GM12878 (cell line): Measurements from ENCODE around the gene C11orf42. TPM values are rescaled to one million over a fixed set of nuclear protein-coding genes. Genes with fewer than 3 reads are reported as not detected.

Source experiments
- ATAC-seq: fragments of 200-7000 bp; cut with Tn5 transposase; 3 replicates; pipeline ENCODE4 v1.9.1; 2020; ENCODE audit warnings: mild to moderate bottlenecking, moderate library complexity
- BruUV-seq: library from RNA; stranded (reverse); fragments of 400-500 nt; replicated peaks from 2 replicates; lab custom pipeline; 2021; lab: Mats Ljungman, UMichigan
- CTCF ChIA-PET: fragments of 300-600 bp; sonication (Branson Sonifier 250); formaldehyde crosslinking; extraction: SDS; loops from one replicate; lab custom pipeline; 2021; ENCODE audit warnings: inconsistent platforms; lab: Yijun Ruan, JAX
- POLR2A ChIA-PET: fragments of 350-600 bp; formaldehyde crosslinking; extraction: SDS; loops from one replicate; lab custom pipeline; 2021; ENCODE audit warnings: inconsistent platforms; lab: Charles Lee
- RAD21 ChIA-PET: fragments of 300-600 bp; sonication (Branson Sonifier 250); formaldehyde crosslinking; loops from one replicate; lab custom pipeline; 2023; ENCODE audit warnings: antibody characterized with exemption; ENCODE audit not compliant: unreplicated experiment; lab: Charles Lee
- SMC1A ChIA-PET: fragments of 300-600 bp; sonication (Branson Sonifier 250); formaldehyde crosslinking; loops from one replicate; lab custom pipeline; 2023; ENCODE audit not compliant: unreplicated experiment, uncharacterized antibody; lab: Charles Lee
- DNase-seq: peaks from one replicate; pipeline ENCODE4 v3.0.0-alpha.2; 2011; ENCODE audit warnings: low read depth, low spot score
- FAIRE-seq: peaks from 3 replicates; lab custom pipeline; 2011; peaks lifted over from hg19 to GRCh38; lab: Jason Lieb, UNC
- H2AFZ ChIP-seq: 2 replicates; pipeline ENCODE4 v1.6.0; 2011; ENCODE audit warnings: low read depth, low read length, control low read depth; ENCODE audit not compliant: control insufficient read depth
- H3K27ac ChIP-seq: 2 replicates; pipeline ENCODE4 v1.5.1; 2011; ENCODE audit warnings: control low read depth; ENCODE audit not compliant: control insufficient read depth, insufficient read depth
- H3K27me3 ChIP-seq, 2 experiments: replicated peaks in 1 of 2; 2 replicates each; pipeline versions ENCODE4 v1.6.0 to v1.6.1; 2011; ENCODE audit warnings: low read length in 1 of 2; ENCODE audit not compliant: control insufficient read depth in 2 of 2, insufficient read depth in 2 of 2
- H3K36me3 ChIP-seq, 2 experiments: 2 replicates each; pipeline ENCODE4 v1.5.1; 2011; ENCODE audit warnings: low read length in 1 of 2; ENCODE audit not compliant: control insufficient read depth in 2 of 2, insufficient read depth in 2 of 2
- H3K4me1 ChIP-seq: 2 replicates; pipeline ENCODE4 v1.6.1; 2011; ENCODE audit warnings: mild to moderate bottlenecking, low read length, moderate library complexity, mixed read lengths; ENCODE audit not compliant: control insufficient read depth, insufficient read depth
- H3K4me2 ChIP-seq: 2 replicates; pipeline ENCODE4 v1.6.0; 2011; ENCODE audit warnings: control low read depth; ENCODE audit not compliant: control insufficient read depth, insufficient read depth
- H3K4me3 ChIP-seq: fragments of 200-600 bp; sonication (generic); 2 replicates; pipeline ENCODE4 v1.5.1; 2016
- H3K79me2 ChIP-seq: 2 replicates; pipeline ENCODE4 v1.6.0; 2011; ENCODE audit warnings: low read length; ENCODE audit not compliant: control insufficient read depth, insufficient read depth
- H3K9ac ChIP-seq: 2 replicates; pipeline ENCODE4 v1.8.0; 2011; ENCODE audit warnings: low read length, control low read depth, mixed read lengths; ENCODE audit not compliant: control insufficient read depth, insufficient read depth
- H3K9me3 ChIP-seq: replicated peaks from 3 replicates; pipeline ENCODE4 v1.5.1; 2011; ENCODE audit warnings: mild to moderate bottlenecking, low read length; ENCODE audit not compliant: control insufficient read depth, insufficient read depth
- H4K20me1 ChIP-seq: 2 replicates; pipeline ENCODE4 v1.6.0; 2011; ENCODE audit not compliant: control insufficient read depth, insufficient read depth
- GATAD2B ChIP-seq: fragments of 450-650 bp; conservative IDR thresholded peaks from 2 replicates; pipeline ENCODE4 v1.6.1; 2017; ENCODE audit warnings: low read depth, mild to moderate bottlenecking, moderate library complexity
- HCFC1 ChIP-seq: fragments of 150-350 bp; IDR thresholded peaks from 2 replicates; pipeline ENCODE4 v1.6.1; 2014; ENCODE audit warnings: low read length
- HDAC2 ChIP-seq: fragments of 200-600 bp; sonication (generic); IDR thresholded peaks from 2 replicates; pipeline ENCODE4 v1.6.1; 2017
- SMARCA5 ChIP-seq: fragments of 450-650 bp; IDR thresholded peaks from 2 replicates; pipeline ENCODE4 v1.6.1; 2017; ENCODE audit warnings: mild to moderate bottlenecking
- YBX1 ChIP-seq: fragments of 450-650 bp; IDR thresholded peaks from 2 replicates; pipeline ENCODE4 v1.6.1; 2016; ENCODE audit warnings: antibody characterized with exemption
- YY1 ChIP-seq: IDR thresholded peaks from 2 replicates; pipeline ENCODE4 v1.6.1; 2011; ENCODE audit warnings: low read depth, mild to moderate bottlenecking, low read length
- WGBS: methylation state at CpG from one replicate; pipeline ENCODE4 v1.1.6; 2016; ENCODE audit warnings: low lambda C conversion rate; ENCODE audit not compliant: insufficient replicate concordance, insufficient coverage; ENCODE audit errors: missing lambda C conversion rate; 5-methylcytosine and 5-hydroxymethylcytosine counted together
- in situ Hi-C: fragments of 300-500 bp; cut with MboI; formaldehyde crosslinking; loops from 9 replicates; pipeline ENCODE4 v1.14.3; 2018; ENCODE audit warnings: mixed read lengths
- intact Hi-C: fragments of 100-400 bp; cut with micrococcal nuclease; formaldehyde crosslinking; loops from one replicate; pipeline ENCODE4 v1.14.2; 2022; ENCODE audit not compliant: unreplicated experiment
- polyA plus RNA-seq, 11 experiments: library from polyadenylated mRNA; depleted of rRNA in 4 of 11; unstranded in 6 of 11; stranded (reverse) in 5 of 11; fragments of >200 nt; fragmentation: Nextera tagmentation in 4 of 11; fragmentation: Illumina TruSeq in 1 of 11; extraction: Ambion mirVana in 4 of 11; extraction: Trizol in 1 of 11; gene quantifications; 1 replicate in 1 of 11; 2 replicates in 10 of 11; pipeline versions ENCODE4 v1.2.1 to v1.2.3, GENCODE V29; 2011 to 2016; ENCODE audit warnings: inconsistent platforms in 2 of 11, missing spikeins in 2 of 11, low read depth in 1 of 11
- total RNA-seq, 4 experiments: library from RNA; depleted of rRNA in 3 of 4; stranded (reverse); fragments of >200 nt in 3 of 4; fragmentation: Illumina TruSeq in 1 of 4; extraction: Trizol in 1 of 4; gene quantifications; 2 replicates each; pipeline versions ENCODE4 v1.2.1 to v1.2.3, GENCODE V29; 2013 to 2021
- TF ChIP-seq, protein P1 (sequence below): IDR thresholded peaks from 2 replicates; pipeline ENCODE4 v1.6.1; 2011; ENCODE audit warnings: mild to moderate bottlenecking, low read depth, low read length, moderate library complexity; ENCODE audit not compliant: insufficient replicate concordance
- TF ChIP-seq, protein P2 (sequence below): fragments of 150-350 bp; IDR thresholded peaks from 2 replicates; pipeline ENCODE4 v1.6.1; 2016; ENCODE audit warnings: low read depth, low read length
- TF ChIP-seq, protein P3 (sequence below): fragments of 450-650 bp; IDR thresholded peaks from 2 replicates; pipeline ENCODE4 v1.6.1; 2014; ENCODE audit warnings: mild to moderate bottlenecking
- TF ChIP-seq, protein P4 (sequence below): IDR thresholded peaks from 2 replicates; pipeline ENCODE4 v1.6.1; 2012; ENCODE audit warnings: mild to moderate bottlenecking, low read depth, low read length

C11orf42 gene
- total and polyA plus RNA-seq, 10 of the 15 experiments (the other 5 are each of a cell fraction or from before 2014, with no cell fraction given), result 0.19 TPM; not detected in 9

DNA sequence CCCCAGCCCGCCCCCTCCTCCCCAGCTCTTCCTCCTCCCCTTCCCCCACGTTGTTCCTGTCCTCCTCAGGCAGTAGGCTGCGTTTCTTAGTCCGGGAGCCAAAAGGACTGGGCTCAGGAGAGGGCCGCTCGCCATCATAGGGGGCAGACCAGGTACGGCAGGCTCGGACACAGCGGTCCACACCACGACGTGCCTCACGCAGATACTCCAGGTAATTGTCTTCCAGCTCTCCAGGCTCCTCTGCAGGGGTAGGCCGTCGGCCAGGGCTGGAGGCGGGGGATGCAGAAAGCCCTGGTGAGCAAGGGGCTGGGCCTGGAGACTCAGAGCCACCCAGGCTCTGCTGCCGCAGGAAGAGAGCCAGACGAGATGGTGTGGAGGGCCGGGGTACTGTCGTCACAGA is 12.4 kb downstream of the C11orf42 start (continued):
- TF ChIP-seq, protein P1, sequence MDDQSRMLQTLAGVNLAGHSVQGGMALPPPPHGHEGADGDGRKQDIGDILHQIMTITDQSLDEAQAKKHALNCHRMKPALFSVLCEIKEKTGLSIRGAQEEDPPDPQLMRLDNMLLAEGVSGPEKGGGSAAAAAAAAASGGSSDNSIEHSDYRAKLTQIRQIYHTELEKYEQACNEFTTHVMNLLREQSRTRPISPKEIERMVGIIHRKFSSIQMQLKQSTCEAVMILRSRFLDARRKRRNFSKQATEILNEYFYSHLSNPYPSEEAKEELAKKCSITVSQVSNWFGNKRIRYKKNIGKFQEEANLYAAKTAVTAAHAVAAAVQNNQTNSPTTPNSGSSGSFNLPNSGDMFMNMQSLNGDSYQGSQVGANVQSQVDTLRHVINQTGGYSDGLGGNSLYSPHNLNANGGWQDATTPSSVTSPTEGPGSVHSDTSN, result no peak
- no peak for TF ChIP-seq HDAC2
- TF ChIP-seq, protein P2, sequence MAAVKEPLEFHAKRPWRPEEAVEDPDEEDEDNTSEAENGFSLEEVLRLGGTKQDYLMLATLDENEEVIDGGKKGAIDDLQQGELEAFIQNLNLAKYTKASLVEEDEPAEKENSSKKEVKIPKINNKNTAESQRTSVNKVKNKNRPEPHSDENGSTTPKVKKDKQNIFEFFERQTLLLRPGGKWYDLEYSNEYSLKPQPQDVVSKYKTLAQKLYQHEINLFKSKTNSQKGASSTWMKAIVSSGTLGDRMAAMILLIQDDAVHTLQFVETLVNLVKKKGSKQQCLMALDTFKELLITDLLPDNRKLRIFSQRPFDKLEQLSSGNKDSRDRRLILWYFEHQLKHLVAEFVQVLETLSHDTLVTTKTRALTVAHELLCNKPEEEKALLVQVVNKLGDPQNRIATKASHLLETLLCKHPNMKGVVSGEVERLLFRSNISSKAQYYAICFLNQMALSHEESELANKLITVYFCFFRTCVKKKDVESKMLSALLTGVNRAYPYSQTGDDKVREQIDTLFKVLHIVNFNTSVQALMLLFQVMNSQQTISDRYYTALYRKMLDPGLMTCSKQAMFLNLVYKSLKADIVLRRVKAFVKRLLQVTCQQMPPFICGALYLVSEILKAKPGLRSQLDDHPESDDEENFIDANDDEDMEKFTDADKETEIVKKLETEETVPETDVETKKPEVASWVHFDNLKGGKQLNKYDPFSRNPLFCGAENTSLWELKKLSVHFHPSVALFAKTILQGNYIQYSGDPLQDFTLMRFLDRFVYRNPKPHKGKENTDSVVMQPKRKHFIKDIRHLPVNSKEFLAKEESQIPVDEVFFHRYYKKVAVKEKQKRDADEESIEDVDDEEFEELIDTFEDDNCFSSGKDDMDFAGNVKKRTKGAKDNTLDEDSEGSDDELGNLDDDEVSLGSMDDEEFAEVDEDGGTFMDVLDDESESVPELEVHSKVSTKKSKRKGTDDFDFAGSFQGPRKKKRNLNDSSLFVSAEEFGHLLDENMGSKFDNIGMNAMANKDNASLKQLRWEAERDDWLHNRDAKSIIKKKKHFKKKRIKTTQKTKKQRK, result no peak

DNA sequence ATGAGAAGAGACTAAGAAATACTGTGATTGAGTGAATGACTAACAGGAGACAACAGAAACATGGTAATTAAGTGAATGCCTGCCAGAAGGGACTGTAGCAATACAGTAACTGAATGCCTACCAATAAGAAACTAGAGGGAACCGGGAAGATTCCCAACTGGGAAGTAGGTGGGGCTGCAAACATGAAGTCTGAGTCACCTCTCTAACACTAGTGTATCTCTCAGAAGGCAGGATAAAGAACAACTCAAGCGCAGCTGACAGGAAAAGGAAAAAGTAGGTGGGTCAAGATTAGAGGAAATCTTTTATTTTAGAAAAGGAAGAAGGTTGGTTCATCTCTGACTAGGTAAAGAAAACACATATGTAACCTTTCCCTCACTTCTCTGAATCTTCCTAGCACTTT is 14.0 kb downstream of the C11orf42 start:
- RAD21 ChIA-PET, result no interaction called here
- SMC1A ChIA-PET, result no interaction called here
- H3K4me3 ChIP-seq, result no peak overlapping the region
- in situ Hi-C loops, result no loop called here
- CTCF ChIA-PET, result interaction anchor here (0.8 kb wide), 1 partner anchor 32 kb away, joined by 3 read pairs; no protein-coding TSS in a partner anchor
- POLR2A ChIA-PET, result no interaction called here
- intact Hi-C loops, result no loop called here
- no peak for TF ChIP-seq YY1
- no peak for TF ChIP-seq GATAD2B
- TF ChIP-seq, protein P3, sequence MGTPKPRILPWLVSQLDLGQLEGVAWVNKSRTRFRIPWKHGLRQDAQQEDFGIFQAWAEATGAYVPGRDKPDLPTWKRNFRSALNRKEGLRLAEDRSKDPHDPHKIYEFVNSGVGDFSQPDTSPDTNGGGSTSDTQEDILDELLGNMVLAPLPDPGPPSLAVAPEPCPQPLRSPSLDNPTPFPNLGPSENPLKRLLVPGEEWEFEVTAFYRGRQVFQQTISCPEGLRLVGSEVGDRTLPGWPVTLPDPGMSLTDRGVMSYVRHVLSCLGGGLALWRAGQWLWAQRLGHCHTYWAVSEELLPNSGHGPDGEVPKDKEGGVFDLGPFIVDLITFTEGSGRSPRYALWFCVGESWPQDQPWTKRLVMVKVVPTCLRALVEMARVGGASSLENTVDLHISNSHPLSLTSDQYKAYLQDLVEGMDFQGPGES, result no peak
- TF ChIP-seq SMARCA5, result no peak
- TF ChIP-seq YBX1, result no peak
- no peak for TF ChIP-seq HCFC1
- TF ChIP-seq, protein P4, sequence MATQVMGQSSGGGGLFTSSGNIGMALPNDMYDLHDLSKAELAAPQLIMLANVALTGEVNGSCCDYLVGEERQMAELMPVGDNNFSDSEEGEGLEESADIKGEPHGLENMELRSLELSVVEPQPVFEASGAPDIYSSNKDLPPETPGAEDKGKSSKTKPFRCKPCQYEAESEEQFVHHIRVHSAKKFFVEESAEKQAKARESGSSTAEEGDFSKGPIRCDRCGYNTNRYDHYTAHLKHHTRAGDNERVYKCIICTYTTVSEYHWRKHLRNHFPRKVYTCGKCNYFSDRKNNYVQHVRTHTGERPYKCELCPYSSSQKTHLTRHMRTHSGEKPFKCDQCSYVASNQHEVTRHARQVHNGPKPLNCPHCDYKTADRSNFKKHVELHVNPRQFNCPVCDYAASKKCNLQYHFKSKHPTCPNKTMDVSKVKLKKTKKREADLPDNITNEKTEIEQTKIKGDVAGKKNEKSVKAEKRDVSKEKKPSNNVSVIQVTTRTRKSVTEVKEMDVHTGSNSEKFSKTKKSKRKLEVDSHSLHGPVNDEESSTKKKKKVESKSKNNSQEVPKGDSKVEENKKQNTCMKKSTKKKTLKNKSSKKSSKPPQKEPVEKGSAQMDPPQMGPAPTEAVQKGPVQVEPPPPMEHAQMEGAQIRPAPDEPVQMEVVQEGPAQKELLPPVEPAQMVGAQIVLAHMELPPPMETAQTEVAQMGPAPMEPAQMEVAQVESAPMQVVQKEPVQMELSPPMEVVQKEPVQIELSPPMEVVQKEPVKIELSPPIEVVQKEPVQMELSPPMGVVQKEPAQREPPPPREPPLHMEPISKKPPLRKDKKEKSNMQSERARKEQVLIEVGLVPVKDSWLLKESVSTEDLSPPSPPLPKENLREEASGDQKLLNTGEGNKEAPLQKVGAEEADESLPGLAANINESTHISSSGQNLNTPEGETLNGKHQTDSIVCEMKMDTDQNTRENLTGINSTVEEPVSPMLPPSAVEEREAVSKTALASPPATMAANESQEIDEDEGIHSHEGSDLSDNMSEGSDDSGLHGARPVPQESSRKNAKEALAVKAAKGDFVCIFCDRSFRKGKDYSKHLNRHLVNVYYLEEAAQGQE, result no peak
- TF ChIP-seq, all 136 proteins: peak for 0
- H3K79me2 ChIP-seq, result no peaks in the 10 kb centered on the region
- FAIRE-seq, result no peak
- no peaks in the 10 kb centered on the region for H3K4me1 ChIP-seq
- peaks cover 24 to 29% of the 10 kb centered on the region in 2 experiments for H3K36me3 ChIP-seq
- H2AFZ ChIP-seq, result no peak overlapping the region
- H3K4me2 ChIP-seq, result no peak overlapping the region
- no TSS peak for BruUV-seq
- H4K20me1 ChIP-seq, result no peaks in the 10 kb centered on the region
- DNase-seq, result no peak
- H3K9me3 ChIP-seq, result no peaks in the 10 kb centered on the region
- H3K27me3 ChIP-seq, result no peaks in the 10 kb centered on the region
- no peak overlapping the region for H3K9ac ChIP-seq
- 100% methylated on average over 2 of the region's 2 CpGs for WGBS
- H3K27ac ChIP-seq, result no peak overlapping the region
- ATAC-seq, result no peak
